COLO668 (cell line): ENCODE measurements around the gene MDFIC2.
"Not testable (repeated sequence)": the region's sequence is repeated elsewhere in the genome, so short reads cannot be mapped to it uniquely, and the experiment has no call there.

Source experiments
- DNase-seq: peaks from one replicate; lab custom pipeline; 2025; ENCODE audit not compliant: unreplicated experiment; lab: John Stamatoyannopoulos, UW

The MDFIC2 gene

GRCh38 chr3:70312336-70312735 lies at the start of gene MDFIC2:
Gene MDFIC2, minus strand, starts transcription at chr3:70312638. Its CDS starts 665 bp downstream, at chr3:70311973.
- no peak for DNase-seq

DNA sequence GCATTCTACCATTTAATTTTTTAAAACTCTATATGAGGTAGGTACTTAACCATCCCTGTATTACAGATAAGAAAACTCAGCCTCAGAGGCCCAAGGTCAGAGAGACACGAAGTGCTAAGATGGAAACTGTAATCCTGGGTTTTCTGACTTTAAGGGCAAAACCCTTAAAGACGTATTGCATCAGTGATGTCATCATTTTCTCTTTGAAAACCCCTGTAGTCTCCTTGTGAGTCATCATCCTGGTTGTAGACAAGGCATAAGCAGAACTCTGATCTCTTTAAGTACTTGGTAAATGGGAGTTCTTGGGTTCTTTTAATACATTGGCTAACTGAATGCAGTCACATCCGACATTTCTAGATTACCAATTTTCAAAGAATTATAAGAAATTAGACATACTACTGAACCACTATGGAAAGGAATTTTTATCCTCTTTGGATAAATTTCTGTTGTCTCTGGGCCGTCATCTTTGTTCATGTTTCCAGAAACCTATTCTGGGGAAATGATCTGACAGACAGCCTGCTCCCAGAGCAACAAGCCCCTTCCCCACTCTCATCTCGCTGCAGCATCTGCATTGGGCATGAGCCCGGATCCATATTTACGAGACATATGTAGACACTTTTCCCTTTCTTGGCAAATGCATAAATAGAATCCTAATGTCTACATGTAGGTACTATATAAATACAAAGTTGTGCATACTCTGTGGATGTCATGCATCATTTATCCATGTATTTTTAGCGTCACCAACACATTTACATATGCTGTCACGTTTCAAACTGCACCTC lies 48.7 kb upstream of the MDFIC2 start:
- DNase-seq = no peak

- no peak for DNase-seq
These were observed 47.3 kb upstream of the MDFIC2 start for GRCh38 chr3:70359711-70360110.

- no peak for DNase-seq
These were observed 46.6 kb upstream of the MDFIC2 start for GRCh38 chr3:70358978-70359580.

DNA sequence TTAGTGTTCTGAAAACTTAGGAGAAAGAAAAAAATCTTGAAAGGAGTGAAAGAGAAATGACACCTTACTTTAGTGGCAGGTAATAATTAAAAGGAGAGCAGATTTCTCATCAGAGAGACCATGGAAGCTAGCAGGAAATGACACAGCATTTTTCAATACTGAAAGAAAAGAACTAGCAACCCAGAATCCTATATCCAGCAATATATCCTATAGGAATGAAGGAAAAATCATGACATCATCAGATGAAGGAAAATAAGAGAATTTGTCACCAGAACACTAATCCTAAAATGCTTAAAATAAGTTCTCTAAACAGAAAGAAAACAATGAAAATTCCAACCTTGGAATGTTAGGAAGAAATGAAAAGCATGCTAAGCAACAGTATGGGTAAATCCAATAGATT lies 39.8 kb upstream of the MDFIC2 start:
- DNase-seq = no peak

DNA sequence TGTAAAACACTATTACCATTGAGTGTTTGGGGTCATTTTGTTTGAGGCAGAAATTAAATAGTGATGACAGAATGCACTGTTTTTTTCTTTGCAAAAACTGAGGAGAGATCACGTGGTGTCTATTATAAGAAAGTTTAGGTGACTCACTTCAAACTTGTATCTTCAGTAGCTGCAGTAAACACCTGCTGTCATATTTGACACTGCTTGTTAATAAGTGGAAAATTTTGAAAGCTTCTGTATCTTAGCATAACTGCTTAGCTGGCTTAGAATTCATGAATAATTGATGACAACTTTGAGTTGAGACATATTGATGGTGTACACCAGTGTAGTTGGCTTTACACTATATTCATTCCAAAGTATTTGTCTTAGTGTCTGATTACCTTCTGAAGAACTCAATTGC lies 29.7 kb upstream of the MDFIC2 start:
- DNase-seq = no peak

GRCh38 chr3:70336885-70337284 lies 24.4 kb upstream of the MDFIC2 start:
- DNase-seq = not testable (repeated sequence)

DNA sequence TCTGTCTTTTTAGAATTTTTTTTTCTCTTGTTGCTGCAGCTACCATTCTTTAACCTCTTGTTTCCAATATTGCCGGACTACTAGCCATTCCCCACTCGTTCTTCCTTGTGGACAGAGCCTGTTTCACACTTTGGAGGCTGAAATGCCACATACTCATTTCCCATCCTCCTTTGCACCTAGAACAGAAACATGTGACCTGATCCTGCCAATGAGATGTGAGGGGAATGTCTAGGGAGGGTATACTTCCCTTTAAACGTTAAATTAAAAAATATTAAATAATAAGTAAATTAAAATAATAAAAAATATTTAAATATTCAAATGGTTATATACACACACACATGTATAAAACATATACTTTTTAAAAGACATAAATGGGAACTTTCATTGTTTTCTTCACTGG lies 20.6 kb upstream of the MDFIC2 start:
- no peak for DNase-seq

DNA sequence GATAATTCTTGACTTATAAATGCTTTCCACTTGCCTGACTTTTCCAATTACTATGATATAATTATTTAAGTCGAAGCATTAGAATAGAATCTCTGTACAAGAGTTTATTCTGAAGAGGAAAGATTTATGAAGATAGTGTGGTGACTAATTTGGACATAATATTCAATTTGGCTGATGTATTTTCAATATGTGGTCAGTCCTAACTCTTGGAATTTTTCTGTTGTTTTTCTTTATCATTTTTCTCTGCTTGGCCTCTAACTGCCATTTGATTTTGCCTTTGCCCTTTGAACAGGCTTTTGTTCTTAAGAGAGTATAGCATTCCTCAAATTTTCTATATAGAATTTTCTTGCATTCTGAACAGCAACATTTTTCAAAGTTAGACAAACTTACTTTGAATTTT lies 2.6 kb upstream of the MDFIC2 start:
- no peak for DNase-seq

DNA sequence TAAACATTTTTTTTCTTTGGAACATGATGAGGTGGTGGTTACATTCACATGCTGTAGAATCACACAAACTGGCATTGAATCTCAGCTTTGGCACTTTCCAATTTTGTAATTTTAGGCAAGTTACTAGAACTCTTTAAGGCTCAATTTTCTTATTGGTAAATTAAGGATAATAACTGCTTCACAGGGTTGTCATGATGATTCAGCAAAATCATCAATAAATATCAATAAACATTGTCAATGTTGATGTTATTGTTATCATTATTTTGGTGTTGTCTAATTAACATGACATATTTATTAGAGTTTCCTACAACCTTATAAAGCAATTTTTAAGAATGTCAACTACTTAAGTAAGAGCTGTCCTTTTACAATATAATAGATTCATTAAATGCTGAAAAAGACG lies 1.6 kb downstream of the MDFIC2 start:
- no peak for DNase-seq

DNA sequence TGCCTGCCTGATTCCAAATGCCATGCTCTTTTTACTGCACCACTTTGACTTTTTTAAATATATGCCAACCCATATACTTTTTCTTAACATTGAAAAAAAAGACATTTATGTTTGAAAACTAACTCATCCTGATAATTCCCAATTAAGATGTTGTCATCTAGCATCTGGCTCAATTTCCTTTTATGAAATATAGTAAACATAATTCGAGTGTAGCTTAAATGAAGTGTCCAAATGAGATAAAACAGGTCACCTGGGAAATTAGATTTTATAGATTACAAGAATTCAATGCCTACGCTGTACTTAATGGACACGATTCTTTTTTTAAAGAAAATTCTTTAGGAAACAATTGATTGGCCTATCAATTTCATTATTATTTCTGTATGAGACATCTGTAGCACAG lies 2.8 kb downstream of the MDFIC2 start:
- DNase-seq = no peak

- DNase-seq = no peak
These were observed 3.7 kb downstream of the MDFIC2 start for GRCh38 chr3:70308760-70309159.

DNA sequence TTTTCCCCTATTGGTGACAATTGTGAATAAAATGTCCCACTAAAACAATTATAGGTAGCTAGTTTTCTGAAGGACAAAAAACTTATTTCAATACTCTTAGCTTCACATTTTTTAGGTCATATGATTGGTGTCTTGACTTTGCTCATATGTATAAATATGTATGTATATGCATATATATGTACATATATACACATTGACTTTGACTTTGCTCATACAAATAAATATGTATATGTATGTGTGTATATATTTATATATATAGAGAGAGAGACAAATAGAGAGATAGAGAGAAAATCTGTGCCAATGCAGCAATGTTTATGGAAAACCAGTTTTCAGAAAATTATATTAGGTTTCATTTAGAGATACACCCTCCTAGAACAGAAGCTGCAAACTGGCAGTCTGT lies 5.7 kb downstream of the MDFIC2 start:
- DNase-seq = no peak

- DNase-seq = no peak
These were observed 14.1 kb downstream of the MDFIC2 start for GRCh38 chr3:70298385-70298784.

- no peak for DNase-seq
These were observed 21.3 kb downstream of the MDFIC2 start for GRCh38 chr3:70291097-70291482.

DNA sequence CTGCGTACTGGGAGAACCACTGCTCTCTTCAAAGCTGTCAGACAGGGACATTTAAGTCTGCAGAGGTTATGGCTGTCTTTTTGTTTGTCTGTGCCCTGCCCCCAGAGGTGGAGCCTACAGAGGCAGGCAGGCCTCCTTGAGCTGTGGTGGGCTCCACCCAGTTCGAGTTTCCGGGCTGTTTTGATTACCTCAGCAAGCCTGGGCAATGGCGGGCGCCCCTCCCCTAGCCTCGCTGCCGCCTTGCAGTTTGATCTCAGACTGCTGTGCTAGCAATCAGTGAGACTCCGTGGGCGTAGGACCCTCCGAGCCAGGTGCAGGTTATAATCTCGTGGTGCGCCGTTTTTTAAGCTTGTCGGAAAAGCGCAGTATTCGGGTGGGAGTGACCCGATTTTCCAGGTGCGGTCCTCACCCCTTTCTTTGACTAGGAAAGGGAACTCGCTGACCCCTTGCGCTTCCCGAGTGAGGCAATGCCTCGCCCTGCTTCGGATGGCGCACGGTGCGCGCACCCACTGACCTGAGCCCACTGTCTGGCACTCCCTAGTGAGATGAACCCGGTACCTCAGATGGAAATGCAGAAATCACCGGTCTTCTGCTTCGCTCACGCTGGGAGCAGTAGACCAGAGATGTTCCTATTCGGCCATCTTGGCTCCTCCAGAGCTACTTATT lies 21.9 kb downstream of the MDFIC2 start:
- not testable (repeated sequence) for DNase-seq

DNA sequence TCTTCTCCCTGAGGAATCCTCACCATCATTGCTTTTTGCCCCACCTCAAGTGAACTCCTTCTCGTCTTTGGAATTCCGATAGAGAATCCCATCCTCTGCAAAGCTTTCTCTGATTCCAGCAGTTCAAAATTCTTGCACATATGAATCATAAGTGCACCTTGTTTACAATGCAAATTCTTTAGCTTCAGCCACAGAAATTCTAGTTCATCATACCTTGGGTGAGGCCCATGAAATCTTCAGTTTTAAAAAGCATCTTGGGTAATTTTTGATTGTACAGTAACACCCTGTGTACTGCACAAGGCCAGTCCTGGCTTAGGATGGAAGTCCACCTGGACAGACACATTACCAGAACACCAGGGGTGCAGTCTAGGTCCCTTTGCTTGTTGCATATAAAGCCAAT lies 30.8 kb downstream of the MDFIC2 start:
- no peak for DNase-seq

GRCh38 chr3:70277304-70277703 lies 35.1 kb downstream of the MDFIC2 start:
- no peak for DNase-seq

- no peak for DNase-seq
These were observed 35.5 kb downstream of the MDFIC2 start for GRCh38 chr3:70276901-70277300.

DNA sequence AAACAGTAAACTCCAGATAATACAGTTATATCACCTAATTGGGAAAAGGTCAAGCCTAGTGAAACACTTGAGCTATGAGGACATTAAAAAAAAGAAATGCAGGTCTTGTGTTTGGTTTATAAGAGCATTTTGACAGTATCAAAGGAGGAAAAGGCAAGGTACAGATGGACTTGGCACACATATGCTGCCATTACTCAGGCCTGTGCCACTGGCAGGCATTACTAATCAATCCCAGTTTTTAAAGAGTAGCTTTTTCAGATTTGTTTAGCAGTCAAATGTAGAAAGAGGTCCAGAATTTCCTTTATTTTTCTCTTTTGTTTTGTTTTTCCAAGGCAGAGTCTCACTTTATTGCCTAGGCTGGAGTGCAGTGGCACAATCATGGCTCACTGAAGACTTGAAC lies 38.9 kb downstream of the MDFIC2 start:
- no peak for DNase-seq

DNA sequence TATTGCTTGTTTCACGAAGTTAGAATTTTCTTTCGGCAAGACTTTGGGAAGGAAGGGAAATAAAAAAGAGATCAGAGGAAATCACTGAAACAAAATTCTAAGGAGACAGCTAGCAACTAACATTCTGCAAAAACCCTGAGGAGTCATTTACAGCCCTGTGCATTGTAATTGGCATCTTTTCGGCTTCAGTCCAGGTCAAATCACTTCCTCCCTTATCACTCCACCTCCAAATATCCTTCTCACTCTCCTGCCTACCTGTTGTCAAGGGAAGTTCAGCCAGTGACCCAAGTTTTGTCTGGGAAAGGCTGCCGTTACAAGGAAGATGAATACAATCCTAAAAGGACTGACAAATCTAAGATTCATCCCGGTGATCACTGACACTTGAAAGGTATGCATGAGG lies 39.6 kb downstream of the MDFIC2 start:
- DNase-seq = no peak

GRCh38 chr3:70264122-70264780 lies 48.2 kb downstream of the MDFIC2 start:
- peak; percentile 20 for DNase-seq
